HepG2 (cell line): ENCODE data around the gene KCNC2. TPM values are rescaled to one million over a fixed set of nuclear protein-coding genes. Genes with fewer than 3 reads are reported as not detected.

Experiments used
- ATAC-seq: fragments of 200-7000 bp; cut with Tn5 transposase; 3 replicates; pipeline ENCODE4 v1.9.1; 2020; ENCODE audit warnings: mild to moderate bottlenecking, moderate library complexity
- BruUV-seq: library from RNA; stranded (reverse); fragments of 400-500 nt; replicated peaks from 2 replicates; lab custom pipeline; 2021; lab: Mats Ljungman, UMichigan
- CTCF ChIA-PET: fragments of 300-600 bp; formaldehyde crosslinking; extraction: SDS; loops from one replicate; lab custom pipeline; 2021; ENCODE audit warnings: low total read pairs, inconsistent platforms, low intra/inter-chr PET ratio; lab: Yijun Ruan, JAX
- POLR2A ChIA-PET: fragments of 350-600 bp; sonication (Branson Sonifier 250); formaldehyde crosslinking; loops from one replicate; lab custom pipeline; 2020; ENCODE audit warnings: antibody characterized with exemption, inconsistent platforms; lab: Yijun Ruan, JAX
- DNase-seq: peaks from one replicate; pipeline ENCODE4 v3.0.0-alpha.2; 2015; ENCODE audit warnings: low spot score
- FAIRE-seq: peaks from 3 replicates; lab custom pipeline; 2011; peaks lifted over from hg19 to GRCh38; lab: Jason Lieb, UNC
- H2AFZ ChIP-seq: one replicate; pipeline ENCODE4 v1.6.1; 2011; ENCODE audit warnings: low read length, inconsistent platforms
- H3K27ac ChIP-seq: fragments of 300-600 bp; 3 replicates; pipeline ENCODE4 v1.8.0; 2011; ENCODE audit warnings: mixed run types, mild to moderate bottlenecking, mixed read lengths, low read length, inconsistent platforms; ENCODE audit not compliant: insufficient read depth; ENCODE audit errors: extremely low read length
- H3K27me3 ChIP-seq, 2 experiments: fragments of 200-600 bp in 1 of 2; 2 replicates in 1 of 2; 3 replicates in 1 of 2; pipeline versions ENCODE4 v1.6.0 to v1.8.0; 2011; ENCODE audit warnings: low read length in 2 of 2, mild to moderate bottlenecking in 2 of 2, moderate library complexity in 2 of 2, inconsistent platforms in 1 of 2; ENCODE audit not compliant: insufficient read depth in 2 of 2, control insufficient read depth in 1 of 2
- H3K36me3 ChIP-seq, 2 experiments: fragments of 200-600 bp in 1 of 2; replicated peaks in 1 of 2; 2 replicates in 1 of 2; 3 replicates in 1 of 2; pipeline versions ENCODE4 v1.5.1 to v1.8.0; 2011; ENCODE audit warnings: low read length in 2 of 2, inconsistent platforms in 1 of 2; ENCODE audit not compliant: insufficient read depth in 2 of 2, control insufficient read depth in 1 of 2
- H3K4me1 ChIP-seq: 2 replicates; pipeline ENCODE4 v1.5.1; 2012; ENCODE audit warnings: low read length, inconsistent platforms; ENCODE audit not compliant: insufficient read depth
- H3K4me2 ChIP-seq: 2 replicates; pipeline ENCODE4 v1.6.0; 2011; ENCODE audit warnings: low read depth, low read length, inconsistent platforms
- H3K4me3 ChIP-seq, 3 experiments: fragments of 200-600 bp in 1 of 3; sonication (generic), shearing (Covaris generic) in 1 of 3; replicated peaks in 1 of 3; 2 replicates each; pipeline ENCODE4 v1.5.1; 2011 to 2016; ENCODE audit warnings: low read length in 3 of 3, inconsistent platforms in 2 of 3, low read depth in 2 of 3, mild to moderate bottlenecking in 2 of 3, control low read depth in 1 of 3, mixed read lengths in 1 of 3; ENCODE audit not compliant: insufficient read depth in 1 of 3
- H3K79me2 ChIP-seq: one replicate; pipeline ENCODE4 v1.6.1; 2011; ENCODE audit warnings: low read length, inconsistent platforms; ENCODE audit not compliant: insufficient read depth
- H3K9ac ChIP-seq: 2 replicates; pipeline ENCODE4 v1.6.0; 2011; ENCODE audit warnings: mild to moderate bottlenecking, low read depth, low read length, inconsistent platforms; ENCODE audit not compliant: insufficient read depth
- H3K9me3 ChIP-seq: 2 replicates; pipeline ENCODE4 v1.5.1; 2012; ENCODE audit warnings: mild to moderate bottlenecking, low read length
- H4K20me1 ChIP-seq: 2 replicates; pipeline ENCODE4 v1.6.0; 2011; ENCODE audit warnings: inconsistent platforms, mild to moderate bottlenecking, low read length, moderate library complexity; ENCODE audit not compliant: insufficient read depth
- ATF6 ChIP-seq: sonication (generic); formaldehyde crosslinking; conservative IDR thresholded peaks from 2 replicates; pipeline ENCODE4 v1.4.0; 2020; ENCODE audit warnings: missing genetic modification reagents
- CEBPG ChIP-seq: IDR thresholded peaks from 2 replicates; pipeline ENCODE4 v1.6.1; 2016
- KDM4B ChIP-seq: sonication (generic); formaldehyde crosslinking; IDR thresholded peaks from 2 replicates; pipeline ENCODE4 v1.4.0; 2020; ENCODE audit warnings: missing genetic modification reagents
- MATR3 ChIP-seq: sonication (generic); formaldehyde crosslinking; IDR thresholded peaks from 2 replicates; pipeline ENCODE4 v1.4.0; 2020; ENCODE audit warnings: missing genetic modification reagents
- NFIC ChIP-seq: IDR thresholded peaks from 2 replicates; pipeline ENCODE4 v1.6.1; 2012; ENCODE audit warnings: mild to moderate bottlenecking, low read length, inconsistent platforms
- PAWR ChIP-seq: sonication (generic); formaldehyde crosslinking; IDR thresholded peaks from 2 replicates; pipeline ENCODE4 v1.4.0; 2020; ENCODE audit warnings: missing genetic modification reagents, mild to moderate bottlenecking, borderline replicate concordance
- RAD51 ChIP-seq: fragments of 450-650 bp; IDR thresholded peaks from 2 replicates; pipeline ENCODE4 v1.6.1; 2016; ENCODE audit warnings: borderline replicate concordance
- RNF2 ChIP-seq: fragments of 450-650 bp; conservative IDR thresholded peaks from 2 replicates; pipeline ENCODE4 v1.6.1; 2016; ENCODE audit warnings: low read depth
- ZNF33B ChIP-seq: sonication (generic); formaldehyde crosslinking; IDR thresholded peaks from 2 replicates; pipeline ENCODE4 v1.5.1; 2020; ENCODE audit warnings: mild to moderate bottlenecking, missing genetic modification reagents
- ZNF354B ChIP-seq: sonication (generic); formaldehyde crosslinking; IDR thresholded peaks from 2 replicates; pipeline ENCODE4 v1.8.0; 2022; ENCODE audit warnings: mild to moderate bottlenecking, missing genetic modification reagents
- ZNF644 ChIP-seq: IDR thresholded peaks from 2 replicates; pipeline ENCODE4 v1.6.1; 2016; ENCODE audit warnings: low read depth
- ZNF672 ChIP-seq: sonication (generic); formaldehyde crosslinking; IDR thresholded peaks from 2 replicates; pipeline ENCODE4 v1.8.1; 2022; ENCODE audit warnings: missing genetic modification reagents
- WGBS: methylation state at CpG from one replicate; pipeline ENCODE4 v1.1.6; 2017; ENCODE audit warnings: low lambda C conversion rate; 5-methylcytosine and 5-hydroxymethylcytosine counted together
- in situ Hi-C: cut with HindIII; loops from 2 replicates; pipeline ENCODE4 v1.10.0; 2017; ENCODE audit warnings: low pct_unique_long_range_greater_than_20kb; ENCODE audit not compliant: extremely low pct_ligation_motif_present
- intact Hi-C: fragments of 100-400 bp; cut with micrococcal nuclease; formaldehyde crosslinking; loops from one replicate; pipeline ENCODE4 v1.10.0; 2022; ENCODE audit not compliant: unreplicated experiment
- polyA plus RNA-seq, 8 experiments: library from polyadenylated mRNA; depleted of rRNA in 3 of 8; stranded (reverse) in 7 of 8; unstranded in 1 of 8; fragments of >200 nt; fragmentation: Illumina TruSeq in 4 of 8; extraction: Trizol in 4 of 8; gene quantifications; 2 replicates each; pipeline versions ENCODE4 v1.2.1 to v1.2.3, GENCODE V29; 2011 to 2016; ENCODE audit warnings: low read depth in 4 of 8, missing spikeins in 1 of 8, mixed read lengths in 1 of 8; ENCODE audit not compliant: insufficient read depth in 1 of 8
- total RNA-seq, 5 experiments: library from RNA; depleted of rRNA; stranded (reverse); fragments of >200 nt; fragmentation: Illumina TruSeq; extraction: Trizol; gene quantifications; 2 replicates each; pipeline ENCODE4 v1.2.3, GENCODE V29; 2016; ENCODE audit warnings: low read depth in 1 of 5
- TF ChIP-seq, protein P1 (sequence below): sonication (generic); formaldehyde crosslinking; IDR thresholded peaks from 2 replicates; pipeline ENCODE4 v1.5.0; 2020; ENCODE audit warnings: missing genetic modification reagents

KCNC2 gene
- total and polyA plus RNA-seq, 2 of the 13 experiments (the other 11 are each of a cell fraction or from before 2014, with no cell fraction given), result not detected

- Histone ChIP-seq H3K4me1 (no peaks in the 10 kb centered on the region), H2AFZ (no peak overlapping the region), H3K27ac (no peak overlapping the region), H3K79me2 (no peaks in the 10 kb centered on the region), H4K20me1 (no peaks in the 10 kb centered on the region)
- DNase-seq, result no peak
- CTCF ChIA-PET, result no interaction called here
- no peak for TF ChIP-seq PAWR (CRISPR knock-in tag)
- no peak for TF ChIP-seq RNF2
- TF ChIP-seq KDM4B (CRISPR knock-in tag), result no peak
- TF ChIP-seq ZNF354B (CRISPR knock-in tag), result no peak
- no peak for TF ChIP-seq ATF6
- no peak for TF ChIP-seq ZNF33B
- TF ChIP-seq, all 625 proteins: peak for 0
- Histone ChIP-seq H3K27me3 (peaks cover 8 to 16% of the 10 kb centered on the region in 2 experiments; a peak in 3 of 5 replicates), H3K9ac (no peak overlapping the region), H3K9me3 (no peaks in the 10 kb centered on the region), H3K36me3 (no peaks in the 10 kb centered on the region), H3K4me3 (no peak overlapping the region), H3K4me2 (no peak overlapping the region)
- no TSS peak for BruUV-seq
- ATAC-seq (no peak), FAIRE-seq (no peak)
- 22% methylated on average over 7 of the region's 78 CpGs for WGBS
- in situ Hi-C loops, result no loop called here
- POLR2A ChIA-PET, result no interaction called here
- intact Hi-C loops, result no loop called here
Observed at GRCh38 chr12:75207338-75208083, 2.1 kb downstream of the KCNC2 start.

DNA sequence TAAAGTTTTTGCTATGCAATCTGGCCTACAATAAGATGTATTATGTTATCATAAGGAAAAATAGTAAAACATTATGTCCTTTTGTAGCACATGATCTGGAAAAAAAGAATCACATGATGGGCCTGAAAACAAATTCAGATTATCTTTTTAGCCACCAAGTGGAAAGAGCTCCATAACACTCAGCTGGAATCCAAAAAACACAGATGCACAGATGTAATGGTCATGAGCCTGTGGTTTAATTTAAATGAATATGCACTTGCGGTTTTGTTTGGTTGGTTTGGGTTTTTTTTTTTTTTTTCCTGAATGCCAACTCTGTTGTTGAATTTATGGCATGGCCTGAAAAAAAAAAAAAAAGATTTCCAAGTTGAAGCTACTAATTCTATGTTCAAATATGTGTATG, 4.1 kb downstream of the KCNC2 start:
- BruUV-seq, result no TSS peak
- no peak overlapping the region for H3K9ac ChIP-seq
- peaks cover 8 to 16% of the 10 kb centered on the region in 2 experiments; a peak in 3 of 5 replicates for H3K27me3 ChIP-seq
- no peaks in the 10 kb centered on the region for H3K4me1 ChIP-seq
- no peak overlapping the region for H2AFZ ChIP-seq
- H3K9me3 ChIP-seq, result no peaks in the 10 kb centered on the region
- H3K36me3 ChIP-seq, result no peaks in the 10 kb centered on the region
- intact Hi-C loops (no loop called here), in situ Hi-C loops (no loop called here)
- FAIRE-seq (no peak), DNase-seq (no peak), ATAC-seq (no peak)
- no peak for TF ChIP-seq RAD51
- no peak for TF ChIP-seq CEBPG (CRISPR knock-in tag)
- no peak for TF ChIP-seq ZNF672 (CRISPR knock-in tag)
- no peak for TF ChIP-seq ZNF644
- no peak for TF ChIP-seq MATR3 (CRISPR knock-in tag)
- TF ChIP-seq NFIC, result no peak
- TF ChIP-seq, protein P1, sequence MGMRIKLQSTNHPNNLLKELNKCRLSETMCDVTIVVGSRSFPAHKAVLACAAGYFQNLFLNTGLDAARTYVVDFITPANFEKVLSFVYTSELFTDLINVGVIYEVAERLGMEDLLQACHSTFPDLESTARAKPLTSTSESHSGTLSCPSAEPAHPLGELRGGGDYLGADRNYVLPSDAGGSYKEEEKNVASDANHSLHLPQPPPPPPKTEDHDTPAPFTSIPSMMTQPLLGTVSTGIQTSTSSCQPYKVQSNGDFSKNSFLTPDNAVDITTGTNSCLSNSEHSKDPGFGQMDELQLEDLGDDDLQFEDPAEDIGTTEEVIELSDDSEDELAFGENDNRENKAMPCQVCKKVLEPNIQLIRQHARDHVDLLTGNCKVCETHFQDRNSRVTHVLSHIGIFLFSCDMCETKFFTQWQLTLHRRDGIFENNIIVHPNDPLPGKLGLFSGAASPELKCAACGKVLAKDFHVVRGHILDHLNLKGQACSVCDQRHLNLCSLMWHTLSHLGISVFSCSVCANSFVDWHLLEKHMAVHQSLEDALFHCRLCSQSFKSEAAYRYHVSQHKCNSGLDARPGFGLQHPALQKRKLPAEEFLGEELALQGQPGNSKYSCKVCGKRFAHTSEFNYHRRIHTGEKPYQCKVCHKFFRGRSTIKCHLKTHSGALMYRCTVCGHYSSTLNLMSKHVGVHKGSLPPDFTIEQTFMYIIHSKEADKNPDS (CRISPR knock-in tag), result no peak
- no peak overlapping the region for H3K4me2 ChIP-seq
- H3K79me2 ChIP-seq, result no peaks in the 10 kb centered on the region
- no peaks in the 10 kb centered on the region for H4K20me1 ChIP-seq
- no peak overlapping the region for H3K4me3 ChIP-seq
- 3% methylated on average over 1 of the region's 1 CpG for WGBS
- H3K27ac ChIP-seq, result no peak overlapping the region
- ChIA-PET CTCF (no interaction called here), POLR2A (no interaction called here)
